ENCODE measurements around the gene WDR4. TPM values are rescaled to one million over a fixed set of nuclear protein-coding genes. Genes with fewer than 3 reads are reported as not detected.

The WDR4 gene
- polyA plus RNA-seq, 4 donors, result 8.7 to 13.8 (median 9.6) TPM

Other genes starting within 250 kb of the WDR4 start
- gene PDE9A, start 225.9 kb downstream of the WDR4 start, polyA plus RNA-seq (ENCODE audit: insufficient read length in 4 of 4), result 10 to 100 TPM; 36.2 to 41.7 (median 37.7) TPM
- gene NDUFV3, start 13.8 kb upstream of the WDR4 start, polyA plus RNA-seq (ENCODE audit: insufficient read length in 4 of 4), result 10 to 100 TPM; 35.4 to 39.2 (median 37.7) TPM
- under 1 TPM; 0.27 to 0.59 (median 0.29) TPM for gene ERVH48-1, start 46.1 kb upstream of the WDR4 start, polyA plus RNA-seq (ENCODE audit: insufficient read length in 4 of 4)
- 10 to 100 TPM; 24.9 to 28.6 (median 25.9) TPM for gene PKNOX1, start 95.0 kb upstream of the WDR4 start, polyA plus RNA-seq (ENCODE audit: insufficient read length in 4 of 4)
- 10 to 100 TPM; 21.9 to 48.3 (median 39.2) TPM for gene CBS, start 196.3 kb upstream of the WDR4 start, polyA plus RNA-seq (ENCODE audit: insufficient read length in 4 of 4)
- gene U2AF1, start 228.0 kb upstream of the WDR4 start, polyA plus RNA-seq (ENCODE audit: insufficient read length in 4 of 4), result 10 to 100 TPM; 27.4 to 56.3 (median 38.6) TPM

All from right renal pelvis (tissue), 4 donors.